Activated CD4-positive, alpha-beta T cell treated with anti-CD3 and anti-CD28 coated beads, Interleukin-2, amount 10 ng/mL, durations not matched to agents 24 days and 14 days (primary cell): Measurements from ENCODE around the gene RBP2. TPM values are rescaled to one million over a fixed set of nuclear protein-coding genes. Genes with fewer than 3 reads are reported as not detected.

Experiments
- DNase-seq: peaks from one replicate; pipeline ENCODE4 v3.0.0; 2022
- H3K27ac Mint-ChIP-seq: one replicate; pipeline ENCODE4 v1.8.0; 2022; ENCODE audit warnings: mild to moderate bottlenecking, mixed read lengths
- H3K27me3 Mint-ChIP-seq: one replicate; pipeline ENCODE4 v1.8.0; 2022; ENCODE audit warnings: mixed read lengths
- H3K36me3 Mint-ChIP-seq: one replicate; pipeline ENCODE4 v1.8.0; 2022; ENCODE audit warnings: low read depth, mild to moderate bottlenecking, mixed read lengths
- H3K4me1 Mint-ChIP-seq: one replicate; pipeline ENCODE4 v1.8.0; 2021; ENCODE audit warnings: mixed read lengths
- H3K4me3 Mint-ChIP-seq: one replicate; pipeline ENCODE4 v1.8.0; 2022; ENCODE audit warnings: mild to moderate bottlenecking, moderate library complexity, mixed read lengths
- H3K9me3 Mint-ChIP-seq: one replicate; pipeline ENCODE4 v1.8.0; 2021; ENCODE audit warnings: mixed read lengths
- intact Hi-C: fragments of 100-400 bp; cut with micrococcal nuclease; formaldehyde crosslinking; loops from one replicate; pipeline ENCODE4 v1.15.1; 2023
- total RNA-seq: library from RNA; stranded (reverse); gene quantifications from 2 replicates; pipeline ENCODE4 v1.2.3, GENCODE V29; 2022

Gene RBP2
- not detected in 2 replicates for total RNA-seq

GRCh38 chr3:139476348-139476747, at the start of gene RBP2:
Gene RBP2, minus strand, starts transcription at chr3:139476516. Its CDS starts 57 bp downstream, at chr3:139476459.
- H3K4me3 Mint-ChIP-seq: no peak within 1 kb of the TSS
- H3K36me3 Mint-ChIP-seq: no peaks in the 10 kb centered on the region
- H3K9me3 Mint-ChIP-seq: no peaks in the 10 kb centered on the region
- intact Hi-C loops: no loop called here
- no peaks in the 10 kb centered on the region for H3K4me1 Mint-ChIP-seq
- no peak for DNase-seq
- no peaks in the 10 kb centered on the region for H3K27me3 Mint-ChIP-seq
- no peak within 1 kb of the TSS for H3K27ac Mint-ChIP-seq

GRCh38 chr3:139524841-139525636, 48.7 kb upstream of the RBP2 start:
- Mint-ChIP-seq H3K4me1 (no peaks in the 10 kb centered on the region), H3K27me3 (no peaks in the 10 kb centered on the region), H3K36me3 (no peaks in the 10 kb centered on the region), H3K27ac (no peak overlapping the region), H3K4me3 (no peak overlapping the region), H3K9me3 (no peaks in the 10 kb centered on the region)
- intact Hi-C loops: loop anchor here (5.0 kb wide), 1 partner anchor 98 kb away; no protein-coding TSS in a partner anchor
- DNase-seq: no peak

GRCh38 chr3:139523718-139524117, 47.4 kb upstream of the RBP2 start:
- intact Hi-C loops: loop anchor here (5.0 kb wide), 1 partner anchor 96 kb away; no protein-coding TSS in a partner anchor
- Mint-ChIP-seq H3K4me1 (no peaks in the 10 kb centered on the region), H3K36me3 (no peaks in the 10 kb centered on the region), H3K4me3 (no peak overlapping the region), H3K9me3 (no peaks in the 10 kb centered on the region), H3K27ac (no peak overlapping the region), H3K27me3 (no peaks in the 10 kb centered on the region)
- no peak for DNase-seq

GRCh38 chr3:139523166-139523565, 46.9 kb upstream of the RBP2 start:
- Mint-ChIP-seq H3K9me3 (no peaks in the 10 kb centered on the region), H3K4me1 (no peaks in the 10 kb centered on the region), H3K27me3 (no peaks in the 10 kb centered on the region), H3K27ac (no peak overlapping the region), H3K4me3 (no peak overlapping the region), H3K36me3 (no peaks in the 10 kb centered on the region)
- DNase-seq: no peak
- intact Hi-C loops: loop anchor here (5.0 kb wide), 1 partner anchor 96 kb away; no protein-coding TSS in a partner anchor

GRCh38 chr3:139522421-139522820, 46.1 kb upstream of the RBP2 start:
- H3K4me3 Mint-ChIP-seq: no peak overlapping the region
- H3K27ac Mint-ChIP-seq: no peak overlapping the region

GRCh38 chr3:139521816-139522215, 45.5 kb upstream of the RBP2 start:
- Mint-ChIP-seq H3K27me3 (no peaks in the 10 kb centered on the region), H3K36me3 (no peaks in the 10 kb centered on the region), H3K4me1 (no peaks in the 10 kb centered on the region), H3K27ac (no peak overlapping the region), H3K9me3 (no peaks in the 10 kb centered on the region), H3K4me3 (no peak overlapping the region)
- intact Hi-C loops: loop anchor here (5.0 kb wide), 1 partner anchor 95 kb away; no protein-coding TSS in a partner anchor
- DNase-seq: no peak

More at GRCh38 chr3:139522421-139522820, 46.1 kb upstream of the RBP2 start:
- DNase-seq: no peak
- Mint-ChIP-seq H3K4me1 (no peaks in the 10 kb centered on the region), H3K9me3 (no peaks in the 10 kb centered on the region), H3K27me3 (no peaks in the 10 kb centered on the region), H3K36me3 (no peaks in the 10 kb centered on the region)
- intact Hi-C loops: loop anchor here (5.0 kb wide), 1 partner anchor 95 kb away; no protein-coding TSS in a partner anchor

- DNase-seq: no peak
- Mint-ChIP-seq H3K36me3 (no peaks in the 10 kb centered on the region), H3K4me1 (no peaks in the 10 kb centered on the region), H3K4me3 (no peak overlapping the region), H3K9me3 (no peaks in the 10 kb centered on the region), H3K27me3 (no peaks in the 10 kb centered on the region), H3K27ac (no peak overlapping the region)
- intact Hi-C loops: loop anchor here (5.0 kb wide), 1 partner anchor 94 kb away; no protein-coding TSS in a partner anchor
Observed at GRCh38 chr3:139521144-139521543, 44.8 kb upstream of the RBP2 start.

- Mint-ChIP-seq H3K27ac (no peak overlapping the region), H3K4me3 (no peak overlapping the region), H3K4me1 (no peaks in the 10 kb centered on the region), H3K36me3 (no peaks in the 10 kb centered on the region), H3K27me3 (no peaks in the 10 kb centered on the region), H3K9me3 (no peaks in the 10 kb centered on the region)
- intact Hi-C loops: loop anchor here (5.0 kb wide), 1 partner anchor 93 kb away; no protein-coding TSS in a partner anchor
- DNase-seq: peak; percentile 67
Observed at GRCh38 chr3:139519998-139520737, 43.9 kb upstream of the RBP2 start.

- peak; percentile 45 for DNase-seq
- H3K36me3 Mint-ChIP-seq: no peaks in the 10 kb centered on the region
- H3K4me3 Mint-ChIP-seq: no peak overlapping the region
- intact Hi-C loops: no loop called here
- no peaks in the 10 kb centered on the region for H3K27me3 Mint-ChIP-seq
- H3K9me3 Mint-ChIP-seq: no peaks in the 10 kb centered on the region
- no peak overlapping the region for H3K27ac Mint-ChIP-seq
- H3K4me1 Mint-ChIP-seq: no peaks in the 10 kb centered on the region
Observed at GRCh38 chr3:139518926-139519842, 42.9 kb upstream of the RBP2 start.

GRCh38 chr3:139518306-139518705, 42.0 kb upstream of the RBP2 start:
- no peaks in the 10 kb centered on the region for H3K9me3 Mint-ChIP-seq
- intact Hi-C loops: no loop called here
- DNase-seq: peak; percentile 17
- no peak overlapping the region for H3K27ac Mint-ChIP-seq
- H3K4me3 Mint-ChIP-seq: no peak overlapping the region
- no peaks in the 10 kb centered on the region for H3K36me3 Mint-ChIP-seq
- H3K4me1 Mint-ChIP-seq: no peaks in the 10 kb centered on the region
- H3K27me3 Mint-ChIP-seq: no peaks in the 10 kb centered on the region

- Mint-ChIP-seq H3K4me3 (no peak overlapping the region), H3K9me3 (no peaks in the 10 kb centered on the region), H3K4me1 (no peaks in the 10 kb centered on the region), H3K27me3 (no peaks in the 10 kb centered on the region), H3K27ac (no peak overlapping the region), H3K36me3 (no peaks in the 10 kb centered on the region)
- DNase-seq: peak; percentile 39
- intact Hi-C loops: no loop called here
Observed at GRCh38 chr3:139517321-139518065, 41.2 kb upstream of the RBP2 start.

- H3K4me1 Mint-ChIP-seq: no peaks in the 10 kb centered on the region
- intact Hi-C loops: no loop called here
- H3K27me3 Mint-ChIP-seq: peaks cover 3% of the 10 kb centered on the region
Observed at GRCh38 chr3:139514741-139515140, 38.4 kb upstream of the RBP2 start.

GRCh38 chr3:139509631-139510030, 33.3 kb upstream of the RBP2 start:
- Mint-ChIP-seq H3K4me1 (no peaks in the 10 kb centered on the region), H3K27ac (no peak overlapping the region), H3K9me3 (no peaks in the 10 kb centered on the region), H3K27me3 (peaks cover 3% of the 10 kb centered on the region), H3K36me3 (no peaks in the 10 kb centered on the region), H3K4me3 (no peak overlapping the region)
- DNase-seq: no peak
- intact Hi-C loops: no loop called here

More at GRCh38 chr3:139514741-139515140, 38.4 kb upstream of the RBP2 start:
- no peaks in the 10 kb centered on the region for H3K36me3 Mint-ChIP-seq
- DNase-seq: peak; percentile 18
- H3K9me3 Mint-ChIP-seq: no peaks in the 10 kb centered on the region
- H3K27ac Mint-ChIP-seq: no peak overlapping the region
- H3K4me3 Mint-ChIP-seq: no peak overlapping the region
